Measurements from ENCODE around the gene TSSK6.

The TSSK6 gene

DNA sequence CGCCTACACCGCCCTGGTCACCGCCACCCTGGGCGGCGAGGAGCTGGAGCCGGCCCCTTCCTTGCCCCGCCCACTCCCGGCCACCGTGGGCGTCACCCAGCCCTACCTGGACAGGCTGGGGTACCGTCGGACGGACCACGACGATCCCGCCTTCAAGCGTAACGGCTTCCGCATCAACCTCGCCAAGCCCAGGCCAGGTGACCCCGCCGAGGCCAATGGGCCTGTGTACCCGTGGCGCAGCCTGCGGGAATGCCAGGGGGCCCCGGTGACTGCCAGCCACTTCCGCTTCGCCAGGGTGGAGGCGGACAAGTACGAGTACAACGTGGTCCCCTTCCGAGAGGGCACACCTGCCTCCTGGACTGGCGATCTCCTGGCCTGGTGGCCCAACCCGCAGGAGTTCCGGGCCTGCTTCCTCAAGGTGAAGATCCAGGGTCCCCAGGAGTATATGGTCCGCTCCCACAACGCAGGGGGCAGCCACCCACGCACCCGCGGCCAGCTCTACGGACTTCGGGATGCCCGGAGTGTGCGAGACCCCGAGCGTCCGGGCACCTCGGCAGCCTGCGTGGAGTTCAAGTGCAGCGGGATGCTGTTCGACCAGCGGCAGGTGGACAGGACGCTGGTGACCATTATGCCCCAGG, 29.7 kb upstream of the TSSK6 start:
- no peak for DNase-seq (ENCODE audit: low read depth)

DNA sequence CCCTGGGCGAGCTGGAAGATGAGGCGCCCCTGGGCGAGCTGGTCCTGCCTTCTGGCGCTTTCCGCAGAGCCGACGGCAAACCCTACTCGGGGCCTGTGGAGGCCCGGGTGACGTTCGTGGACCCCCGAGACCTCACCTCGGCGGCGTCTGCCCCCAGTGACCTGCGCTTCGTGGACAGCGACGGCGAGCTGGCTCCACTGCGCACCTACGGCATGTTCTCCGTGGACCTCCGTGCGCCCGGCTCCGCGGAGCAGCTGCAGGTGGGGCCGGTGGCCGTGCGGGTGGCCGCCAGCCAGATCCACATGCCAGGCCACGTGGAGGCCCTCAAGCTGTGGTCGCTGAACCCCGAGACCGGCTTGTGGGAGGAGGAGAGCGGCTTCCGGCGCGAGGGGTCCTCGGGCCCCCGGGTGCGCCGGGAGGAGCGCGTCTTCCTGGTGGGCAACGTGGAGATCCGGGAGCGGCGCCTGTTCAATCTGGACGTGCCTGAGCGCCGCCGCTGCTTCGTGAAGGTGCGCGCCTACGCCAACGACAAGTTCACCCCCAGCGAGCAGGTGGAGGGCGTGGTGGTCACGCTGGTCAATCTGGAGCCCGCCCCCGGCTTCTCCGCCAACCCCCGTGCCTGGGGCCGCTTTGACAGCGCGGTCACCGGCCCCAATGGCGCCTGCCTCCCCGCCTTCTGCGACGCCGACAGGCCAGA, 29.1 kb upstream of the TSSK6 start:
- no peak for DNase-seq (ENCODE audit: low read depth)

DNA sequence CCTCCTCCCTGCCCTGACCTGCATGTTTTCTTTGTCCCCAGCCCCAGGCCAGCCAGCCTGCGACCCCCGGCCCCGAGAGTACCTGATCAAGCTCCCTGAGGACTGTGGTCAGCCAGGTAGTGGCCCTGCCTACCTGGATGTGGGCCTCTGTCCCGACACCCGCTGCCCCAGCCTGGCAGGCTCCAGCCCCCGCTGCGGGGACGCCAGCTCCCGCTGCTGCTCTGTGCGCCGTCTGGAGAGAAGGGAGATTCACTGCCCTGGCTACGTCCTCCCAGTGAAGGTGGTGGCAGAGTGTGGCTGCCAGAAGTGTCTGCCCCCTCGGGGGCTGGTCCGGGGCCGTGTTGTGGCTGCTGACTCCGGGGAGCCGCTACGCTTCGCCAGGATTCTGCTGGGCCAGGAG, 28.3 kb upstream of the TSSK6 start:
- no peak for DNase-seq (ENCODE audit: low read depth)

DNA sequence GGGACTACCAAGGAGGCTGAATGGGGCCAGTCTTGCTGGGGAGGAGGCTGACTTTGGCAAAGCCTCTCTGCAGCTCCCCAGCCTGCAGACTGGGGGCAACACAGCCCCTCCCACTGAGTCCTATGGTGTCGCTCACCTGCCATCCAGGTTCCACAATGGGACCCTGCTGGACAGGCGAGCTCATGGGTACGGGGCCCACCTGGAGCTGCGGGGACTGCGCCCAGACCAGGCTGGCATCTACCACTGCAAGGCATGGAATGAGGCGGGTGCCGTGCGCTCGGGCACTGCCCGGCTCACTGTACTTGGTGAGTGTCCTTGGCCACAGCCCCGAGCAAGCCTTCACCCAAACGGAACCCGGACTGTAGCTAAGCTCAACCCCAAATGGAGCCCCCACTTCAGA, 27.8 kb upstream of the TSSK6 start:
- DNase-seq (ENCODE audit: low read depth): no peak

DNA sequence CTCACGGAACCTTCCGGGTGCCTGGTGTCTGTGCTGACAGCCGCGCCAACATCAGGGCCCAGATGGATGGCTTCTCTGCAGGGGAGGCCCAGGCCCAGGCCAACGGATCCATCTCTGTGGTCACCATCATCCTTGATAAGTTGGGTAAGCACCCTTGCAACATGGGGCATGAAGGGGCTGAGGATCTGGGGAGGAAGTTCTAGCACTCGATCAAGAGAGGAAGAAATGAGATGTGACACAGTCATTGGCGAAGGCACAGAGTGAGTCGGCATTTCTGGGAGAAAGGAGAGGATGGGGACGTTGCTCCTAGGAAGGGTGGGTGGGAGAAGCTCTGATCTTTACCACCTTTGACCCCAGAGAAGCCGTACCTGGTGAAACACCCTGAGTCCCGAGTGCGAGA, 27.2 kb upstream of the TSSK6 start:
- DNase-seq (ENCODE audit: low read depth): no peak

DNA sequence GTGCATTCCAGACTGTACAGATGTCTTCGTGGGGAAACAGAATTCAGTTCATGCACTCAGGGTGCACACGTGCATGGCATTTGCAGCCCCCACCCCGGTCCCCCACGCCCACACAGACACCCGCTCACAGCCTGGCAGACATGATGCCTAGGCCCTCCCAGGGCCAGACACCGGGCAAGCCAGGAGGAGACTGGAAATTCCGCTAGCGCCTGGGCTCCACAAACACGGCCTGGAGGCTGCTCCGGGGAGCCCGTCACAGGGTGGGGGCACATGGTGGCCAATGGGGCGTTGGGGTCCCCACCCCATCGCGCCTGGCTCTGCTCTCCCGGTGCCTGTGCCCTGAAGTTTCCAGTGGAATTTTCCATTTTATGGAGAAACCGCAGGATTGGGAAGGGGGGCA, 26.3 kb upstream of the TSSK6 start:
- DNase-seq (ENCODE audit: low read depth): no peak

DNA sequence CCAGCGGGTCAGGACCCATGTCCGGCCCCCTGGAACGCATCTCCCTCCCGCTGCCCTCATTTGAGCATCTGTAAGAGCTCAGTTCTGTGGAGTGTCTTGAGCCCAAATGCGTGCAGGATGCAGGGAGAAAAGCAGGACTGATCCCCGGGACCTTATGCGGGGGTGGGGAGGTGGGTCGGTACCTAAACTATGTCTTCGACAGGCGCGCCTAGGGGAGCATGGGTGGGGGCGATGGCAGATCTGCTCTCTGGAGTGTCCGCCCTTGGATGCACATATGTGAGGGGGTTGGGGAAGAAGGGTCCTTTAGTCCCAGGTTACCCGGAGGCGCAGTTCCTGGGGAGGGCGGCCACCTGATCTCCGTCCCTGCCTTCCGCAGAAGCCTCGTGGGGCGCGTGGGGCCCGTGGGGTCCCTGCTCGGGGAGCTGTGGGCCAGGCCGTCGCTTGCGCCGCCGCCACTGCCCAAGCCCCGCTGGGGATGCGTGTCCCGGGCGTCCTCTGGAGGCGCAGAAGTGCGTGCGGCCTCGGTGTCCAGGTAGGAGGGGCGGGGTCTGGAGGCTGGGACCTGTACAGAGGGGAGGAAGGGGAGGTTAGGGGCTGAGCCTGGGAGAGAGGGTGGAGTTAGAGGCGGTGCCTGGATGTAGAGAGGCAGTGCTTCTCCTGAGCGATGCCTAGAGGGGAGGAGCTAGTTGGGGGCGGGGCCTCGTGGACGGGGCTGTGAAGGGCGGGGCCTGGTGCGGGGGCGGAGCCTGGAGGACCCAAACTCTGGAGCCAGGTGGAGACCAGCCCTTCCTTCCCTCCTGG, 25.6 kb upstream of the TSSK6 start:
- peak; percentile 65 for DNase-seq (ENCODE audit: low read depth)

DNA sequence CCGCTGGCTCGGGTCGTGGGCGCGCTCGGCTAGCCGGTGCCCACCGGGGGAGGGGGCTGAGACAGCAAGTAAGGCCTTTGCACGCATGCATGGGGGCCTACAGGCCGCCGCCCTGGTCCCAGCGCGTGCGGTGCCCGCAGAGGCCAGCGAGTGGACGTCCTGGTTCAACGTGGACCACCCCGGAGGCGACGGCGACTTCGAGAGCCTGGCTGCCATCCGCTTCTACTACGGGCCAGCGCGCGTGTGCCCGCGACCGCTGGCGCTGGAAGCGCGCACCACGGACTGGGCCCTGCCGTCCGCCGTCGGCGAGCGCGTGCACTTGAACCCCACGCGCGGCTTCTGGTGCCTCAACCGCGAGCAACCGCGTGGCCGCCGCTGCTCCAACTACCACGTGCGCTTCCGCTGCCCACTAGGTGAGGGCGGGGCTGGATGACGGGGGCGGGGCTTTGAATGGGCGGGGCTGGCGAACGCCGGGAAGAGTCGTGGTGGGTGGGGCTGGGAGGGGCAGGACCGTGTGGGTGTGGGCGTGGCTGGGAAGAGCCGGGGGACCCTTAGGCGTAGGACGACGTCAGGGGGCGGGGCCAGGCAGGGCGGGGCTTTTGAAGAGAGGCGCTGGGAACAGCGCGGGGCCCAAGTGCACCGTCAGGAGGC, 24.8 kb upstream of the TSSK6 start:
- peak; percentile 69 for DNase-seq (ENCODE audit: low read depth)

DNA sequence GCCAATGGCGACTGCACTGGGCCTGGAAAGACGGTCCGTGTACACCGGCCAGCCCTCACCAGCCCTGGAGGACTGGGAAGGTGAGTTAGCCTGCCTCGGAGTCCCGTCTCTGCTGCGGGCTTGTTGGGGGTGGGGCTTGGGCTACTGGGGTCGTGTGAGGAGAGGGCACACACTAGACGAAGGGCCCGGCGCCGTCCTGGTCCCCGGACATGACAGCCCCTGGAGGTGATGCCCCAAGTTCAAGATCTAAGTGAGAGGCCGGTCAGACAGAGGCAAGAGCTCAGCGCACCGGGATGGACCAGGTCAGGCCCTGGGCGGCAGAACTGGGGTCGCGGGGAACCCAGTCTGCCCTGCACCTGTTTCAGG, 24.3 kb upstream of the TSSK6 start:
- no peak for DNase-seq (ENCODE audit: low read depth)

DNA sequence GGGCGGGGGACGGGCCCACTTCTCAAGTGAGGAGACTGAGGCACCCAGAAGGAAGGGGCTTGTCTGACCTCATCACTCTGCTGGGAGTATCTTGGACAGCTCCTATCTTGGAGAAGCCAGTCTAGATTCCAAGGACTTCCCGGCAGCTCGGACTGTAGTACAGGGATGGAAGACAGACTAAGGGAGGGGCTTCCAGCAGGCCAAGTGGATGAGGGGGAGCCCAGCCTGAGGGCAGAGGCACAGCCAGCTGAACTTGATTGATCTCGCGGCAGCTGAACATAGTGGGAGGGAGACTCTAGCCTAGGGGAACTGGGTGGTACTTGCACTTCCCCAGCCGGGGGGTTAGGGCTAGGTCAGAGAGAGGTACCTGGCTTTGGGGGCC, 23.4 kb upstream of the TSSK6 start:
- DNase-seq (ENCODE audit: low read depth): no peak

DNA sequence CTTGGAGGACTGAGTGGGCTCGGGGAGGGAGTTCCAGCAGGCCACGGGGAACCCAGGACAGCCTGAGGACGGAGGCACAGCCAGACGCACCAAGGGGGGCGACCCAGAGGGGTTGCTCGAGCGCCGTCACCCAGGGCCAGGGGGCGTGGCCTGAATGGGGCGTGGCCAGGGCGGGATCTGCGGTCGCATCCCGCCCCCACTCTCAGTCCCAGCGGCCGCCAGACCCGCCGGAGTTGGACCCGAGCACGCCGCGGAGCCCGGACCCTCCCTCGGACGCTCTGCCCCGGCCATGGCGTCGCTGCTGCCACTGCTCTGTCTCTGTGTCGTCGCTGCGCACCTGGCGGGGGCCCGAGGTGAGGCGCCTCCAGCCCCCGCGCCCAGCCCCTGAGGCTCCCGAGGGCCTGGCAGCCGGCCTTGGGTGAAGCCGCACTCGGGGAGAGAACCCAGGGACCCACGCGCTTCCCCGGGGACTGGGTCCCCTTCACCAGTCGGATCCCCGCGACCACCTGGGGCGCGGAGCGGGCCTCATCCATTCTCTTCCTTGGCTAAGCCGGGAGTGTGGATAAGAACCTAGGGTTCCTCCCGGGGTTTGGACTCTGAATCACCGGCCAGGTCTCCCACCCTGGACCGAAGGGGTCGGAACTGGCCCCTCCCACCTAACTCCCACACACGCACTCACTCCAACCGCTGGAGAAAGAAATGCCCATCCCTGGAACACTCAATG, 22.9 kb upstream of the TSSK6 start, which contains the start of gene CILP2:
CILP2 (plus strand) TSS at position 205 of the 724 bp plus-strand sequence; CDS start at position 290, 85 bp downstream.
- DNase-seq (ENCODE audit: low read depth): peak; percentile 18

DNA sequence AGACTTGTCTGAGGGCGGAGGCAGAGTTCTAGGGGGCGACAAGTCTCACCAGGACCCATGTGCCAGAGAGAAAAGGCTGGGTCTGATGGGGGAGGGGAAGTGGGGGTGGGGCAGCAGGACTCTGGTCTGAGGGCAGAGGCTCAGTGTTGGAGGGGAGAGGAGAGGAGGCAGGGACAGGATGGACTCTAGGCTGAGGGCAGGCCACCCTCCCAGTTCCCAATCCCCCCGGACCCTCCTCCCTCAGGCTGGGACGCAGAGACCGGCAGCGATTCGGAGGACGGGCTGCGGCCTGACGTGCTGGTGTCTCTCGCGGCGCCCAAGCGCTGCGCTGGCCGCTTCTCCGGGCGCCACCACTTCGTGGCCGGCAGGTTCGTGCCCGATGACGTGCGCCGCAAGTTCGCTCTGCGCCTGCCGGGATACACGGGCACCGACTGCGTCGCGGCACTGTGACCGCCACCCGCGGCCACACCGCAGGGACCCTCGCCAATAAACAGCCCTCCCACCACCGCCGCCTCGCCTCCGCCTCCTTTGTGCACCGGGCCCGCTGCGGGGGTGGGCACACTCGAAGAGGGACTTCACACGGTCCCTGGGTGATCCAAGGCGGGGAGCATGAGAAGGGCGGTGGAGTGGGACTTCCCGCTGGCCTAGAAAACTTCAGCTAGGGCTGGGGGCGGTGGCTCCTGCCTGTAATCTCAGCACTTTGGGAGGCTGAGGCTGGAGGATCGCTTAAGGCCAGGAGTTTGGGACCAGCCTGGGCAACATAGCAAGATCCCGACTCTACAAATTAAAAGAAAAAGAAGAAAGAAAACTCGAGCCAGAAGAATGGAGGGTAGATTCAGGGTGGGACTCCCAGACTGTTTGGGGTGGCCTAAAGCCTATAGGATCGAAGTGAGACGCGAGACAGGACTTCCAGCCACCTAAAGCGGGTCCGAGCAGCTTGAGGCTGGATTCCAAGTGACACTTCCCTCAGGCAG, 22.0 kb upstream of the TSSK6 start:
- no peak for DNase-seq (ENCODE audit: low read depth)

DNA sequence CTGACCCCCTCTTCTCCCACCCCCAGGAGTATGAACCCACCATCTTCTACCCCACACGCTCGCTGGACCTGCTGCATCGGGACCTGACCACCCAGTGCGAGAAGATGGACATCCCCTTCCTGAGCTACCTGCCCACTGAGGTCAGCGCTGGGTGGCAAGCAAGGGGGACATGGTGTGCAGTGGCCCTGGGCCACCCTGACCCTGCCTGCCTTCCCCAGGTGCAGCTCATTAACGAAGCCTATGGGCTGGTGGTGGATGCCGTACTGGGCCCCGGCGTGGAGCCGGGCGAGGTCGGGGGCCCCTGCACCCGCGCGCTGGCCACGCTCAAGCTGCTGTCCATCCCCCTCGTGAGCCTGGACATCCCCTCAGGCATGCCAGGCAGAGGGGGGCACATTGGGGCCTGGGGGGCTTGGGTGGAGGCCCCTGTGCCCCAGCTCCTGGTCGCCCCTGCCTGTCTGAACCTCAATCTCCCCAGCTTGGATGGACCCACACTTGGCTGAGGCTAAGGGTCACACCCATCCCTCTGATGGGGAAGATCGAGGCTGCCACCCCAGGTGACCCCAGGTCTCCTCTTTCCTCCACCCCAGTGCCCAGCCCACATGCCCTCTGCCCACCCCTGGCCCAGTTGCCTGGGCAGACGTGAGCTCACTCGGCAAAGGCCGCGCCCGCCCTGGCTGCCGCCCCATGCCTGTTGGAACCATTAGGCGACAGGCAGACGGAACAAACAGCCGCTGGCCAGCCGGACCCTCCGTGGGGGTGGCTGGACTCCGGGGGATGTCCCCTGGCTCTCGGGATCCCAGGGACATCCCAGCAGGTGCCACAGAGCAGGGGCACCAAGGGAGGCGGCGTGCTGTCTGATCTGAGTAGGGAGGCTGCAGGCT, 20.2 kb upstream of the TSSK6 start:
- DNase-seq (ENCODE audit: low read depth): no peak

DNA sequence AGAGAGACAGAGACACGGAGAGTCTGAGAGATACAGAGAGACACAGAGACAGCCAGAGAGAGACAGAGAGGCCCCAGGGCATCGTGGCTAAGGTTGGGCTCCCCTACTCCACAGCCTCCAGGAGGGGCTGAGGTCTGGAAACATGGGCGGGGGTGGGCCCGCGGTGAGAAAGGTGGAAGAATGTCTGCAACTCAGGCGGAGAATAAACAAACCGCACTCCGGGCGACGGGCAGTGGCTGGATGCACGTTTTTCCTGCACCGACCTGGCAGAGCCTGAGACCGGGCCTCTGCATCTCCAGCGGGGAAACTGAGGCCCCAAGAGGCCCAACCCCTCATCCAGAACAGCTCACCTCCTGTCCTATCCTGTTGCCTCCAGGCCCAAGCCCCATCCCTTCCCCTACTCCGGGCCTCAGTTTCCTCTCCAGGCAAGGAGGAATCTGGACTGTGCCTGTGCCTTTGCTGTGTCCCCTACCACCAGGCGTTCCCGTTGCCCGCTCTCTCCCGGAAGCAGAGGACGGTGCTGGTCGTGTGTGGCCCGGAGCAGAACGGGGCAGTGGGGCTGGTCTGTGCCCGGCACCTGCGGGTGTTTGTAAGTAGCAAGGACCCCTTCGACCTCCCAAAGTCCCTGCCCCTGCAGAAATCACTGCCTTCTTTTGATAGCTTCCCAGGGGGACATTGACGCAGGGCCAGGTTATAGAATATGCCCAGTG, 19.4 kb upstream of the TSSK6 start:
- no peak for DNase-seq (ENCODE audit: low read depth)

DNA sequence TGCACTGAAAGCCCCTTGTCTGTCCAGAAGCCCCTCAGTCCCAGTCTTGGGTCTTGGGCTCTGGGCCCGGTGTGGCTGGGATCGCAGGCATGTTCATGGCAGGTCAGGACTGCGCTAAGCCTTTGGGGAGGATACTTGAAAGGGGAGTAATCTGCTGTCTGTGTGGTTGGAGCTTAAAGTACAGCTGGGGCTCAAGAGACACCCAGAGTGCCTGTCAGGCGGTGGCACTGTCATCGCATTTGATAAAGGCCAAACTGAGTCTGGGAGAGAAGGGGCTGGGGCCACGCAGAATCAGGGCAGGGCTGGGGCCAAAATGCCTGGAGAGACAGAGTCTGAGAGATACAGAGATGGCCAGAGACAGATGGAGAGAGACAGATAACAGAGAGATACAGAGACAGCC, 18.5 kb upstream of the TSSK6 start:
- DNase-seq (ENCODE audit: low read depth): no peak

DNA sequence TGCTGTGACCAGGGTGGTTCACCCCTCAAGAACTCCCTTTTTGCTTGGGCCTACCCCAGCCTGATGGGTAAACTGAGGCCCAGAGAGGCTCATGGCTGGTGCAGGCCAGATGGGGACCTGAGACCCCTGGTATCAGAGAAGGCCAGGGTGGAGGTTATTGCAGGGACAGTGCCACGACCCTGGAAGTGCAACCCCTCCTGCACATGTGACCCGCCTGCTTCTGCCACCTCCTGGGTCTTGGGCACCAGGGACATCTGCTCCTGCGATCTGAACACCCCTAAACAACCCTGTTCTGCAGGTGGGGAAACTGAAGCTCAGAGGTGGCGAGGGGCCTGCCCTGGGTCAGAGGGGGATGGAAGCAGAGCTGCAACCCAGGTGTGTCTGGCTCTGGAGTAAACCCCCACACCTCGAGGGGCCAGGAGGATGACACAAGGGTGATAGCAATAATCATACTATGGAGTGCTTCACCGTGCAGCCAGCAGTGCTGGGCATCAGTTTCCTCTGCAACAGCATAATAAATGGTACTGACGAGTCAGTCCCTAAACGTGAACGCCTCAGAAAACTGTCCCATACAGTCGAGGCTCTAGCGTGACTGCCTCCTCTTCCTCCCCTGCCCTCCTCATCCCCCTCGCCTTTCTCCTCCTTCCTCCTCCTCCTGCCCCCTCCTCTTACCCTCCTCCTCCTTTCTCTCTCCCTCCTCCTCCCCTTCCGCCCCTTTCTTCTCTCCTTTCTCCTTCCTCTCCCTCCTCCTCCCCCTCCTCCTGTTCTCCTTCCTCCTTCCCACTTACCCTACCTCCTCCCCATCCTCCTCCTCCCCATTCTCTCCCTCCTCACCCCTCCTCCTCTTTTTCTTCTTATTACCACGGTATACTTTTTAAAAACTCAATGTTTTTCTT, 17.7 kb upstream of the TSSK6 start:
- DNase-seq (ENCODE audit: low read depth): no peak

DNA sequence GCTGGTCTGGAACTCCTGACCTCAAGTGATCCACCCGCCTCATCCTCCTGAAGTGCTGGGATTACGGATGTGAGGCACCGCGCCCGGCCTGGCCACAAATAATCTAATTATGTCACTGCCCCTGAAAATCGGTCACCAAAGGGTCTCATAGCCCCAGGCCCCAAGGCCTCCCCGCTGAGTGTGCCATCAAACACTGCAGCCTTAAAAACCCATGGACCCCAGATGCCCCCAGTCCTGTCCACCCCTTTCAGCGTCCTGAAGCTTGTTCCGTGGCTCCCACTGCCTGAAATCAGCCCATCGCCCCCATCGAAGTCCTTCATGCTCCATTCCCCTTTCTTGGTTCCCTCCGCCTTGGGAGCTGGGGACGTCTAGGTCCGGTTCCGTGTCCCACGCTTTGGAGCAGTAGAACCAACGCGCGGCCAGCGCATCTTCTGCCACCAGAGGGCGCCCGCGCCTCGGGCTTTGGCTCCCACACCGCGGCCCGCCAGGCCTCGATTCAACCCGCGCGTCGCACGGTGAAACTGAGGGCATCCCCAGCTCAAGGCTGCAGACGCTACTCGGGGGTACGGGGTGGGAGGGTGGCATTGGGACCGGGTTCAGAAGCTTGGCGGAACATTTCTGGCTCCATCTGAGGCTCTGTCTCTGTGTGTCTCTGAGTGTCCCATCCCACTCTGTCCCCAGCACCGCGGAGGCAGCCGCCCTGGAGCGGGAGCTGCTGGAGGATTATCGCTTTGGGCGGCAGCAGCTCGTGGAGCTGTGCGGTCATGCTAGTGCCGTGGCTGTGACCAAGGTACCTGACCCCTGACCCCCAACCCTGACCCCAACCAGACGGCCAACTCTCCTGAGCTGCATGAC, 16.8 kb upstream of the TSSK6 start:
- peak; percentile 78 for DNase-seq (ENCODE audit: low read depth)
